Ovary (tissue), 3 donors: ENCODE measurements around the gene FNDC10.
"Not testable (repeated sequence)": the region's sequence is repeated elsewhere in the genome, so short reads cannot be mapped to it uniquely, and the experiment has no call there.

Source experiments
- EP300 ChIP-seq: sonication (generic); formaldehyde crosslinking; IDR thresholded peaks from one replicate; pipeline ENCODE4 v1.6.1; 2017; ENCODE audit warnings: antibody characterized with exemption
- TF ChIP-seq, protein P1 (sequence below), 3 donors: fragments of 450-650 bp in 2 of 3; fragments of 200-600 bp in 1 of 3; IDR thresholded peaks; one replicate each; pipeline versions ENCODE4 v1.5.1 to v1.8.0; 2016 to 2022; ENCODE audit warnings: antibody characterized with exemption in 3 of 3, mild to moderate bottlenecking in 1 of 3
- donor health status: DM: no; HTN: no; CAD: no.

- TF ChIP-seq, protein P1, sequence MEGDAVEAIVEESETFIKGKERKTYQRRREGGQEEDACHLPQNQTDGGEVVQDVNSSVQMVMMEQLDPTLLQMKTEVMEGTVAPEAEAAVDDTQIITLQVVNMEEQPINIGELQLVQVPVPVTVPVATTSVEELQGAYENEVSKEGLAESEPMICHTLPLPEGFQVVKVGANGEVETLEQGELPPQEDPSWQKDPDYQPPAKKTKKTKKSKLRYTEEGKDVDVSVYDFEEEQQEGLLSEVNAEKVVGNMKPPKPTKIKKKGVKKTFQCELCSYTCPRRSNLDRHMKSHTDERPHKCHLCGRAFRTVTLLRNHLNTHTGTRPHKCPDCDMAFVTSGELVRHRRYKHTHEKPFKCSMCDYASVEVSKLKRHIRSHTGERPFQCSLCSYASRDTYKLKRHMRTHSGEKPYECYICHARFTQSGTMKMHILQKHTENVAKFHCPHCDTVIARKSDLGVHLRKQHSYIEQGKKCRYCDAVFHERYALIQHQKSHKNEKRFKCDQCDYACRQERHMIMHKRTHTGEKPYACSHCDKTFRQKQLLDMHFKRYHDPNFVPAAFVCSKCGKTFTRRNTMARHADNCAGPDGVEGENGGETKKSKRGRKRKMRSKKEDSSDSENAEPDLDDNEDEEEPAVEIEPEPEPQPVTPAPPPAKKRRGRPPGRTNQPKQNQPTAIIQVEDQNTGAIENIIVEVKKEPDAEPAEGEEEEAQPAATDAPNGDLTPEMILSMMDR (IDR thresholded peaks at IDR 0.05): not testable (repeated sequence)
- TF ChIP-seq EP300: not testable (repeated sequence)
Measured at GRCh38 chr1:1647567-1648241, 47.8 kb upstream of the FNDC10 start.
